HG03571 (cell line): ENCODE data around the gene ZIC3.

Experiments
- ATAC-seq: cut with Tn5 transposase; IDR thresholded peaks from one replicate; pipeline ENCODE4 v1.9.1; 2021; ENCODE audit not compliant: unreplicated experiment

ZIC3 gene

GRCh38 chrX:137573324-137574101, 7.6 kb downstream of the ZIC3 start:
- no peak for ATAC-seq

GRCh38 chrX:137574102-137574783, 8.3 kb downstream of the ZIC3 start:
- no peak for ATAC-seq

GRCh38 chrX:137574784-137575293, 8.9 kb downstream of the ZIC3 start:
- ATAC-seq = no peak

- ATAC-seq = no peak
Observed at GRCh38 chrX:137575596-137576255, 9.8 kb downstream of the ZIC3 start.

GRCh38 chrX:137587151-137587550, 21.2 kb downstream of the ZIC3 start:
- ATAC-seq = no peak

GRCh38 chrX:137600769-137601168, 34.8 kb downstream of the ZIC3 start:
- ATAC-seq = no peak
